GM21360 (cell line): ENCODE data around the gene METTL26.

Experiments used
- ATAC-seq: cut with Tn5 transposase; IDR thresholded peaks from one replicate; pipeline ENCODE4 v1.9.1; 2021; ENCODE audit warnings: mild to moderate bottlenecking, moderate library complexity; ENCODE audit not compliant: unreplicated experiment

Gene METTL26

GRCh38 chr16:636206-637080 lies at the start of gene METTL26:
TSS of gene METTL26 (minus strand) at chr16:636305. CDS start at chr16:636290, 15 bp downstream.
- peak; percentile 55 for ATAC-seq

- no peak for ATAC-seq
These were observed 49.0 kb upstream of the METTL26 start for GRCh38 chr16:684961-685696.

GRCh38 chr16:684071-684794 lies 48.1 kb upstream of the METTL26 start, which contains the start of gene JMJD8:
TSS of gene JMJD8 (minus strand) at chr16:684334. CDS start at chr16:684319, 15 bp downstream.
- peak; percentile 62 for ATAC-seq

GRCh38 chr16:683396-684070 lies 47.4 kb upstream of the METTL26 start:
- no peak for ATAC-seq

GRCh38 chr16:682493-683395 lies 46.6 kb upstream of the METTL26 start:
- ATAC-seq, result no peak

- ATAC-seq, result no peak
These were observed 45.8 kb upstream of the METTL26 start for GRCh38 chr16:681746-682427.

- no peak for ATAC-seq
These were observed 45.1 kb upstream of the METTL26 start for GRCh38 chr16:680967-681745.

- ATAC-seq, result peak; percentile 0
These were observed 44.5 kb upstream of the METTL26 start for GRCh38 chr16:680625-680945.

GRCh38 chr16:679814-680624 lies 43.9 kb upstream of the METTL26 start, which contains the start of gene STUB1:
TSS of gene STUB1 (plus strand) at chr16:680410. CDS start at chr16:680526, 116 bp downstream.
- ATAC-seq, result peak; percentile 31

- no peak for ATAC-seq
These were observed 43.0 kb upstream of the METTL26 start for GRCh38 chr16:678858-679813.

- no peak for ATAC-seq
These were observed 42.2 kb upstream of the METTL26 start for GRCh38 chr16:678209-678857.

GRCh38 chr16:677316-678190 lies 41.4 kb upstream of the METTL26 start:
- no peak for ATAC-seq

GRCh38 chr16:676913-677312 lies 40.8 kb upstream of the METTL26 start:
- ATAC-seq, result no peak

GRCh38 chr16:676565-676902 lies 40.4 kb upstream of the METTL26 start:
- ATAC-seq, result no peak
